HG02884 (cell line): ENCODE data around the gene CYGB.
A peak's percentile ranks its signal among the peaks of the same experiment; 100 is the strongest.

Experiments
- ATAC-seq: cut with Tn5 transposase; IDR thresholded peaks from one replicate; pipeline ENCODE4 v1.9.1; 2021; ENCODE audit warnings: mild to moderate bottlenecking, moderate library complexity; ENCODE audit not compliant: unreplicated experiment

Gene CYGB

DNA sequence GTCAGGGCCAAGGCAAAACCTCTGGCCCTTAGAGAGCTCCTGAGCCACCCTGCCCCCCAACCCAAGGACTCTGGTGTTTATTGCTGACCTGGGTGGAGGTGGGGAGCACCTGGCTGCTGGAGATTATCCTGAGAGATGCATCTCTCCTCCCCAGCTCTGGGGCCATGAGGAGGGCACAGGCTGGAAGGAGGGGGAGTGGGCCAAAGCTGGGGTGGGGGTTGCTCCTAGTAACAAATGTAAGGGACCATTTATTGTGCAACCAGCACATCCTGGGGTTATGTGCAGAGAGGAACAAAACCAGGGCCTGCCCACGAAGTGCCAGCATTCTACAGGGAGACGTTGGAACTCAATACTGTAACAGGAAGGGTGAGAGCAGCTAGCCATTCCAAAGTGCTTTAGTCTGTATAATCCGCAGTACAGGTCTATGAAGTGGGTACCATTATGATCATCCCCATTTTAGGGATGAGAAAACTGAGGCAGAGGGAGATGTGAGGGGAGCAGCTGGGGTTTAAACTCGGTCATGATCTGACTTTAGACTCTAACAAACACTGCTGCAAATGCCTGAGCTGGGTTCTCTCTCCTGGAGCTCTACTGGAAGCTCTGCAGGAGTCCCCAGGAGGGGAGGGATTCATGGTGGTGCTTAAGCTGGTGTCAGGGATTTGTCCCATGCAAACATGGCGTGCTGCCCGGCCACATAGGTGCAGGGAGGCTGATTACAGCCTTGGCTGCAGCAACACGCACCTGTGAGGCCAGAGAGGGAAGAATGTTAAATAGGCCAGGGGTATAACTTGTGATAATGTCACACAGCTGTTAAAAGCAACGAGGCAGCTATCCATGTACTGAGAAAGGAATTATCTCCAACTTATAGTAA is 34.9 kb downstream of the CYGB start:
- no peak for ATAC-seq

DNA sequence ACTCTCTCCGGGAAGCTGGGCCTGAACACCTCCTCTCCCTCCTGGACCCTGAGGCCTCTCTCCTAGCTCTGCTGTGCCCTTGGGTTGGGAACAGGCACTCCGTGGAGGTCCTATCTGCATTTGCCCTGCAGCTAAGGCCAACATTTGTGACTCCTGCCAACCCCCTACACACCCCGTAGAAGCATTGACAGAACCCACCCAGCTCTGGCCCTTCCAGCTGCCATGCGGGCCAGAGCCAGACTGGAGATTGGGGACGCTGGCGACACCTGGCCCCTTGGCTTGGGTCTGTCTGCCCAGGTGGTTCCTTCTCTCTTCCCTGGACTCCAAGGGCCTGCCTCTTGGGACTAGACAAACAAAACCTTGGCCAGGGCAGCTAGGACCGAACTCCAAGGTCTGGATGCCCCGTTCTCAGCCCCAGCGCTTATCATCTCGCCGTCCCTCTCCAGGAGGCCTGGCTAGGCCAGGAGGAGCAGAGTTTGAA is 35.6 kb downstream of the CYGB start:
- no peak for ATAC-seq

DNA sequence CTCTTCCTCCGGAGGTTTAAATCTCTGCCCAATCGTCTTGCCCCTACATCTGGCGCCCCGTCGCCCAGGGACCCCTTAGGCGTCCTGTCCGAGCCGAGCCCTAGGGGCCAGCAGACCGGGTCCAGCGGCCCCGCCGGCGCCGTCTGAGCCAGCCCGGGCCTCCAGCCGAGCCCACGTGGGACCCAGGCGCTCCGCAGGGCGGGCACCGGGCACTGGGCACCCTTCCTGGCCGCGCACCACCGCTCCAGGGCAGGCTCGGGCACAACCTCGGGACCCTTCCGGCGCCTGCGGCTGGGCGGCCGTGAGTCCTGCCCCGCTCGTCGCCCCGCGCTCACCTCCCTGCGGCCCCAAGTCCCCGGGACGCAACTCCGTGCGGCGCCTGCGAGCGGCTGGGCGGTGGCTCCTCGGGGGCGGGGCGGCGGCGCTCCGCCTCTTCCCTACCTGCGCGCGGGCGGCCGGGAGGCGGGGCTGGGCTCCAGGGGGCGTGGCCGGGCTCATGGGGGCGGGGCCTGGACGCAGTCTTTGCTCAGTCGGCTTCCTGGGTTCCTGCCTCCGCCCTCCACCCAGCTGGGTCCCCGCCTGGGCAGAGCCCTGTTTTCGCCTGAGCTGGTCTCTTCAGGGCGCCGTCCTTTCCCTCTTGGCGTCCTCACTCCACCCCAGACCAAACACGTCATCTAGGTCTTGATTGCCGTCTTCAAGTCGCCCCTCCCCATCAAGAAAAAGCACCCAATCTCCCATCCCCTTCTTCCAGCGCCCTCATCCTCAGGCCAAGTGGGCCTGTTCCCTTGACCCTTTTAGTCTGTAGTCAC is 36.3 kb downstream of the CYGB start, which contains the start of gene RHBDF2:
RHBDF2 (minus strand) TSS at position 406 of the 809 bp plus-strand sequence. CDS start 19,899 bp downstream, outside the sequence.
- peak; percentile 71 for ATAC-seq

DNA sequence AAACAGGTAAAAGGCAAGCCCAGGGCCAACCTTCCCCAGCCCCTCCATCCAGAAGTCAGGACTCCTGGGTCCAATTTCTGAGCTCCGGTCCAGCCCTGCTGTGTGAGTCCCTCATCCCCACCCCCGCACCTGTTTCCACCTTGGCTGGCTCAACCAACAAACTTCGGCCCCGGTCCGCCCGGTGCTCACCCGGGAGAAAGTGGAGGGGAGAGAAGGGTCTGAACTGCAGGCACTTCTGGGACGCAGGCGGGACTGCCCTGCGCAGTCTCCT is 36.8 kb downstream of the CYGB start:
- no peak for ATAC-seq

DNA sequence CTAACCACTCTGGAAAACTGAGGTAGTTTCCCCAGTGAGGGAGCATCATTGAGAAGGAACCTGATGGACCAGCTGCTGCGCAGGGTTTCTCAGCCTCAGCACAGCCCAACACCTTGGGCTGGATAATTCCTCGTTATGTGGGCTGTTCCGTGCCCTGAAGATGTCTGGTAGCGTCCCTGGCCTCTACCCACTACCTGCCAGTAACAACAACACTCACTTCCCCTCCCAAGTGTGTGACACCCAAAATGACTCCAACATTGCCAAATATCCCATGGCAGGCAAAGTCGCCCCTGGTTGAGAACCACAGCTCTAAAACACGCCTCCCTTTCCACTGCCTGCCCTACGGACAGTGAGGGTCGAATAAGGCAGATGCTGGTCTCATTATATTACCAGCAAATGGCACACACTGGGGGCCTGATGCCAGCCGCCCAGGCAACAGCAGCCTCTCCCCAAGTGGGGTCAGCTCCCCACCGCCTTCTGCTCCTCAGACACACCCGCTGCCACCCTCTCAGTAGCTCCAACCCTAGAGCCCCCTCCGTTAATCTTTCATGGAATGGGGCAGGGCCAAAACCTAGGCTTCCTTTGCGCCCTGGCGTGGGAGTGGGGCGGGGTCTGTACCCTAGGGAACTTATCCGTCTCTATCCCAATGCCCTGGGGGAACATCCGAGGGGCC is 37.3 kb downstream of the CYGB start:
- ATAC-seq, result no peak

DNA sequence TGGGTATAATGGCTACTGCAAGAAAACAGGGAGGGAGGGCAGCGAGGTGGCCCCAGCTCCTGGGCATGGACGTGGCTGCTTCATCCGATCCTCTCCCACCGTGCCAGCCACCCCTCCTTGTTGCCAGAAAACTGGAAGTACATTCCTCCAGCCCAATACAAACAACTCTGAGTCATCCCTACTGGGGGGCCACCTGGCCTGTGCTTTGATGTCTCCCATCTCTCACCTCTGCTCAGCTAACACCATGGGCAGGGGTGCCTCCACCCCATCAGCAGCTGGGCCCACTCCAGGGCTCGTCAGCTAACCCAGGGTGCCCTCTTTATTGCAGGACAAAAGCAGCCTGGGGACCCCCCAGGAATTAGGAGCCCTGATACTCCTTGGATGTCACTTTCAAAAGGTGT is 38.2 kb downstream of the CYGB start:
- no peak for ATAC-seq

DNA sequence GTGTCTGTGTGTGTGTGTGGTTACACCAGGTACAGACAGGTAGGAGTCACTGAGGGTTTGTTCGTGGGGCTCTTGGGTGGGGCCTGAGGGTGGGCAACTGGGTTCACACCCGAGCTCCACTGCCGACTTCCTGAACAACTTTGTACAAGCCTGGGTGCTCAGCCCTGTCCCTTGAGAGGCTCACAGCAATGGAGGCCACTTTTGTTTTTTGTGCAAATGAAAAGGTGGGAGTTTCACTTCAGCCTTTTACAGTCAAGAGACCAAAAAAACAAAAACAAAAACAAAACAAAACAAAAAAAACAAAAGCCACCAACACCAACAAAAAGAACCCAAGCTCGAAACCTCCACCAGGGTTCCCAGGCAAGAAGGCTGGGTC is 38.6 kb downstream of the CYGB start:
- no peak for ATAC-seq

DNA sequence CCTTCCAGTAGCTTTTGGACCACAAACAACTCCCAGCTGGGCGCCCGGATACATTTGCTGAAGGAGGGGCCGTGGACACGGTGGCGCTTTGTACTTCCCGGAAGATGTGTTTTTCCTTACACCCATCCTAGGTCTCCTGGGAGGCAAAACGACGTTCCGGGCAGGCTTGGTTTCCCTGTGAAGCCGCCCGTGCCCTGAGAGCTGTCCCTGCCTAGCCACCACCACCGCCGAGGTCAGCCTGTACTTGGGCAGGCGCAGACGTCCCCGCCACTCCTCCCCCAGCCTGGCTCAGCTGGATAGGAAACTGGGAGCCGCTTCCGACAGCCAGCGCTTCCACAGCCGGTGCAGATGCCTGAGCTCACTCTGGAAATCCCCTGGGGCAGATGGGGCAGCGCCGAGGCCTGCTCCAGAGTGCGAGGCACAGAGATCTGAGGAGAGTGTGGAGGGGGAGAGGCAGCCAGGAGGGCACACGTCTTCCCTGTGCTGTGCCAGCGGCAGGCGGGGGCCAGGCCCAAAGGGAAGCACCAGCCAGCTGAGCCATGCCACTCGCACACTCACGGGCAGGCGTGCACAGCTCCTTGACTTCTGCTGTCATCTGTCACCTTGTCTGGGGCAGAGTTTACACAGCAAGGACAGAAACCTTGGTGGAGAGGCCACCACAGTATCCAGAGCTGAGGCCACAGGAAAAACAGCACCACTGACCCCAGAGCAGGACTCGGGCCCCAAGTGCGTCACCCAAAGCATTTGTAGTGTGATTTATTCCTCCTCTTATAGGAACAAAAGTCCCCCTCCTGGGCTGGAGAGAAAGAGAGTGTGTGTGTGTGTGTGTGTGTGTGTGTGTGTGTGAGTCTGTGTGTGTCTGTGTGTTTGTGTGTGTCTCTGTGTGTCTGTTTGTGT is 39.3 kb downstream of the CYGB start:
- ATAC-seq, result no peak

DNA sequence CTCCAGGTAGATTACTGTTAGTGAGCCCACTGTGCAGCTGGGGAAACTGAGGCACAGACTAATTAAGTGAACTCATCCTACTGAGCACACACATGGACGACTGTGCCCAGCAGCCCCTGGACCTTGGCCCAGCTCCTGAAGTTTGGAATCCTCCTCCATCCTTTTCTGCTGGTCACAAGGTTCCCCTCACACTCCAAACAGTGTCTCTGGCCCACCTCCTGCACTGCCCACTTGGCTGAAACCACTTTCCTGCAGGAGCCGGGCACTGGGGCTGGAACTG is 39.9 kb downstream of the CYGB start:
- no peak for ATAC-seq

DNA sequence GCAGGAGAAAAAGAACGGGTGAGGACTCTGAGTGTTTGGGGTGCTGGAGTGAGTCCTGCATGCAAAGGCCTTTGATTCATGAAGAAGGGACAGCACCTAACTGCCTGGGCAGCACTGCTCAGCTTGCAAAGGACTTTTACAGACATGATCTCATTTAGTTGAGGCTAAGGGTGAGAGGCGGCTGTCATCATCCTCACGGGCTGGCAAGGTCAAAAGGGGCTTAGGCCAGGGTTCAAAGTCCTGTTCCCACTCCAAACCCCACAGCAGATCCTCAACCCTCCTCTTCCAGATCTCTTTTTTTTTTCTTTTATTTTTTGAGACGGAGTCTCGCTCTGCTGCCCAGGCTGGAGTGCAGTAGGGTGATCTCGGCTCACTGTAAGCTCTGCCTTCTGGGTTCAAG is 41.0 kb downstream of the CYGB start:
- ATAC-seq, result no peak

DNA sequence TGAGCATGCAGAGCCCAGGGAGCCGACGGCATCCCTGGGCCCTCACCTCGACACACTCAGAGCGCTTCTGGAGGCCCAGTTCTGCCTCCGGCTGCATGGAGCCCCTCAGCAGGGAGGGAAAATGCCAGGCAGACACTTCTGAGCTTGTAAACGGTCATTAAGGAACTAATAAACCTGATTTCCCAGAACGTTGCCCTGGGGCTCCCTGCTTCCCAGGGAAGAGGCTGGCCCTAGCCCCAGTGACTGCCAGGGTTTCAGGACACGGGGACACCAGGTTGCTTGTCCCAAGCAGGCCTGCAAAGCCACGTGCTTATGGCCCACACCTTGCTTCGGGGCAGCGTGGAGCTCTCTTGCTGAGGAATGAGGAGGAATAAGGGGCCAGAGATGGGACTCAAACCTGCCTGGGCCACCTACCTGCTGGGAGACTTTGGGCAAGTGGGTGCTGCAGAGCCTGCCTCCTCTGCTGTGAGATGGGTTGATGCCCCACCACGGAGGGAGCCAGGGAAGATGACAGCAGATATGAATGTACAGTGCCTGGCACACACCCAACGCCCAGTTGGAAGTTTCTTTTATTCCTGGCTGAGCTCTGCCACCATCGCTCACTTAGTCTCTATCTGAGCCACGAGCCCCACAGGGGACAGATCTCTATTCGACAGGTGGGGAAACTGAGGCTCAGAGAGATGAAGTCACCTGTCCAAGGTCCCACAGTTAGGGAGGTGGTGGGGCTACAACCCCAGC is 41.7 kb downstream of the CYGB start:
- ATAC-seq, result no peak

DNA sequence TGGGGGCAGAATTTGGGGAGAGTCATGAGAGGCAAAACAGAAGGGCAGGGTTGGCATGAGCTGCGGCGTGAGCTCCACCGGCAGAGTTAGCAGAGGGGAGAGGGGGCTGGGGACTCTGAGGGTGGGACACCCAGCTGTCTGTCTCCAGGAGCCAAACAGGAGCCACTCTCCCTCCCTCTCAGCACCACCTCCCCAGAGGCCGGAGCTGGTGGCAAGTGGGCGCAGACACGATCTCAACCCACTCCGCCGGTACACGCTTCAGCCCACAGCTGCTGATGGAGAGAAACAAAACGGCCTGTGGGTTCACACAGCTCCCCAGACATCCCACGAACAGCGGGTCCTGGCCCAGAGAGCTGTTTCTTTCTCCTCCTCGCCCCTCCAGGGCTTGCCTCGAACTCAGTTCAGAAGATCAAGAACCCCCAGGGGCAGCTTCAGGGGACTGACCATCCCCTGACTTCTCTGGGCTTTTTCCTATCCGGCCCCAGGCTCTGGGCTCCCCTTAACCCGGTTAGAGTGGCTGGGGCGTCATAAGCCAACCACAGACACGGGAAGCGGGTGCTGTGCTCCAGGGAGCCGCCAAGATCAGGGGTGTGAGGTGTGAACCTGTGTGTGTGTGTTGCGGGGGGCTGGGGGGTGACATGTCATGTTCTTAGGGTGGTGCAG is 43.9 kb downstream of the CYGB start:
- no peak for ATAC-seq

DNA sequence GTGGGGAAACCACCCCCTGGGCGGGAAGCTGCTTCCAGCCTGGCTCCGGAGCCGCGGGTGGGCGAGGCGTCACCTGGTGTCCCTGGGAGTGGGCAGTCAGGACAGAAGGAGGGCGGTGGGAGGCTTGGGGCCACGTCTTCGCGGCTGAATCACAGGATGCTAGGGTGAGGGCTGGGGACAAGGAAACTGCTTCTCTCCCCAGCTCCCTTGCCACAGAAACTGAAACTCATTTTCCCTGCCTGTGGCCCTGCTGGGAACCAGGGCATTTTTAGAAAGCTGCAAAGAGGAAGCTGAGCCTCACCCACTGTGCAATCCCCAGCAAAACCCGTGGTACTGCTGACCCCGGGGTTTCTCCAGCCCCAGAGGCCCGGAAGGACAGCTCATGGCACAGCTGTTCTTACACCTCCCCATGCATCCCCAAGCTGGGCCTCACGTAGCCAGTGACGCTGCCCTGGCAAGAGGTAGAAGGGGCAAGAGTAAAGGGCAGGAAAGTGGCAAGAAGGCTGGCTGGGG is 44.5 kb downstream of the CYGB start:
- ATAC-seq, result no peak

DNA sequence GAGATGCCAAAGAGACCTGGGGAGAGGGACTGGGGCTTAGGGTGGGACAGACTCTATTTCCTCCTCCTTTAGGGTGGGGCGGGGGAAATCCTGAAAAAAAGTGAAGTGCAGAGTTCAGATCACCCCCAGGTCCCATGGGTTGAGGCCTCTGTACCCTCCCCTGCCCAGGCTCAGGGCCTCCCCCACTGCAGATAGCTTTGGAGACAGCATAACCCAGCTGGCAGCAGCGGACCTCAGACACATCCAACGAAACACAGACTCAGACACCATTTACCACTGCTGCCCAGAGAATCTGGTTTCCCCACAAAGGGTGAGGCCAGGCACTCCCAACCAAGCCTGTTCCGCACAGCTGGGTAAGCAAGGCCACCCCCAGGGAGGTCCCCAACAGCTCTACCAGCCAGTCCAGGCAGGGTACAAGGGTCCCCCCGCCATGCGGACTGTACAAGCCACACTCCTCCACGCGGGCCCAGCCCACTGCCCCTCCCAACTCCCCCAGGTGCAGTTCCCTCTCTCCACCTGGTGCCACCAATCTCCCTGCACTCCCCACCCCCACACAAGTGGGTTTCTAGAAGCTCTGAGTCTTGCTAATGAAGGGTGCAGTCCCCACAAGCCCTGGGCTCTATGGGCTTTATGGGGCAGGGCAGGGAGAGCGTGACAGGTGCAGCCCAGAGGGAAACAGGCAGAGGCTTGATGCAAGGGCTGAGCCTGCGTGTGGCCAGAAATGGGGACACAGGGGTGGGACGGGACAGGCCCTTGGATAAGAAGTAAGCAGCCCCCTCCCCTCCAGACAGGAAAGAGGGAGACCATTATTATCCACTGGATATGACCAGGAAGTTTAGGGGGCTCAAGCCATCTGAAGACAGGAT is 45.2 kb downstream of the CYGB start:
- ATAC-seq, result no peak

DNA sequence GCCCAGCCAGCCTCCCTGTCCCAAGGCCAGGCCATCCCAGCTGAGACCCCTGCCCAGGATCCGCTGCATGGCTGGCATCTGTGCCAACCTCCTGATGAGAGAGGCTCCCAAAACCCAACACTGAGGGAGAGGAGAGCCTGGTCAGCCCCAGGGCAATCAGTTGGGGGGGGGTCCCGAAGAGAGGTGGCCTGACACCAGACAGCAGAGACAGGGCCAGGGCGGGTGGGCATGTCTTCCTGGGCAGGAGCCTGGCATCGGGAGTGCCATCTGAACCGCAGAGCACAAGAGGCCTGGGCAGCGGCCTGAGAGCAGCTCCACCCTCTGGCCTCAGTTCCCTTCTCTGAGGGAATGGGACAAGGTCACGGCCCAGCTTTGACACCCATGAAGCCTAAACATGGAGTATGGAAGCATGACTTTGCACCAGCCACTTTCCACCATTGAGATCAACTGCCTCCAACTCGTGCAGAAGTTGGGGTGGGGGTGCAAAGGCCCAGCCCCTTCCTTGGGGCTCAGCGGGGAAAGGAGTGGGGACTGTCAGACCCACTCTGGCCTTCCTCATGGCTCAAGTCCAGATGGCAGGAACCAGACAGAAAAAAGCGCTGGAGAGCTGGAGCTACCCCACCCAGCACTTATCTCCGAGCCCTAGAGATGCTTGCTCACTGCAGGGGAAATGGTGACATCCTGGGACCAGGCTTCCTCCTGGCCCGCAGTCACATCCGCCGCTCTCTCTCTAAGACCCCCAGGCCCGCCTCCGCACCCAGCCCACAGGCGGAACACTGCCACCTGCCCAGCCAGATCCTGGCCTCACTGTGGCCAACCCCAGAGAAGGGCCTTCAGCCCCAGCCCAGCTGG is 46.0 kb downstream of the CYGB start:
- ATAC-seq, result no peak

DNA sequence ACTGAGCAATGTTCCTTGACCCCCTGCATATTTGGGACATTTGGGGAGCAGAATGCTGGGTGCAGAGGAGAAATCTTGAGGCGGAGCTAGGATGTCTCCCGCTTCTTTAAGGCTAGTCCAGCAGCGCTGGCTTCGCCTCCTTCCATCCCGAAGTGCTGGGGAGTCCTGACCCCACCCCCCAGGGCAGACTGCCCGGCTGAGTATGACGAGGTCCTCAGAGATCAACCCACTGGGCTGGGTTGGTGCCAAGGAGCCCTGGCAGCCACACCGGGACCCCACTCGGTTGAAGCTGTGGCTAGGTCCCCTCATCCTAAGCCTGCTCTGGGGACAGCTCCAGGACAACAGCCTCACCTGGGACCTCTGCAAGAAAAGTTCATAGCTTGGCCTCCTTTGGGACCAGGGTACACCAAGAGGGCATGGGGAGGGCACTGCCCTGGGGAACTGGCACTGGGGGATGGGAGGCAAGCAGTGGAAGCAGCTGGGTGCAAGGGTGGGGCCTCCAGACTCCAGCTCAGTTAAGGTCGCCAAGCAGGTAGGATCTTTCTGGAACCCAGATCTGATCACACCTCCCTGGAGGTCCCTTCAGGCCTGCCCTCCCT is 47.3 kb downstream of the CYGB start:
- ATAC-seq, result no peak
